Astrocyte (in vitro differentiated cells and primary cell): ENCODE measurements around the gene PNPLA5.

Source experiments
- CTCF ChIP-seq: IDR thresholded peaks from 2 replicates; pipeline ENCODE4 v1.5.1; 2011; ENCODE audit warnings: low read depth, mild to moderate bottlenecking, inconsistent platforms, low read length, moderate library complexity; ENCODE audit not compliant: insufficient read depth
- EZH2 ChIP-seq: IDR thresholded peaks from 2 replicates; pipeline ENCODE4 v1.6.1; 2012; ENCODE audit warnings: mild to moderate bottlenecking, low read length, inconsistent platforms; ENCODE audit not compliant: insufficient read depth

GRCh38 chr22:43886231-43886630 lies 5.6 kb downstream of the PNPLA5 start:
- TF ChIP-seq CTCF (no peak), EZH2 (no peak)
